HG03066 (cell line): ENCODE results near the gene ABCB10.
A peak's percentile ranks its signal among the peaks of the same experiment; 100 is the strongest.
"Not testable (repeated sequence)": the region's sequence is repeated elsewhere in the genome, so short reads cannot be mapped to it uniquely, and the experiment has no call there.

Source experiments
- ATAC-seq: cut with Tn5 transposase; IDR thresholded peaks from one replicate; pipeline ENCODE4 v1.9.1; 2021; ENCODE audit warnings: low read depth; ENCODE audit not compliant: unreplicated experiment

ABCB10 gene

DNA sequence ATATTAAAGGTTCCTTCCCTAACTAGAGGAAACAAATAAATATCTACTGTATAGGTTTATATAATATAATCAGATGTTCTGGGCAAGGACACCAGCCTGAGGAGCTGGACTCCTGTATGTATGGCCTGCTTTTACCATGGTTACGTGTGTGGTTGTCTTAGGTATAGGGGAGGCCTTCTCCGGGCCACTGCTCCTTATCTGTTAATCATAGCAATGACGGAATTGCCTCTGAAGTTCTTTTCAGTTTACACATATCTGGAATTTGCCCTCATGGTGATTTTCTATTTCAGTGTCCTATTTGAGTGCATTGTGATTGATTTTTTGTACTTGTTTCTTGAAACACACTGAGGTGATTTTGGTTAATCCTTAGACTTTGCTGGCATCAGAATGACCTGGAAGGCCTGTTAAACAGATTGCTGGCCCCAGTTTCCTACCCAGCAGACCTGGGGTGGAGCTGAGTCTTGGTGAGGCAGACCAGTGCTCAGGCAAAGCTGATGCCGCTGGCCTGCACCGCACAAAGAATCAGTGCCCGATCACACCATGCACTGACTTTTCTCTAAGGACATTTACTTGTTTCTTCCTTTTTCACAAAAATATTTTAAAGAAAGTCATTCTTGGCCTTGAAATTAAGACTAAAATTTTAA lies 18.5 kb downstream of the ABCB10 start:
- no peak for ATAC-seq

DNA sequence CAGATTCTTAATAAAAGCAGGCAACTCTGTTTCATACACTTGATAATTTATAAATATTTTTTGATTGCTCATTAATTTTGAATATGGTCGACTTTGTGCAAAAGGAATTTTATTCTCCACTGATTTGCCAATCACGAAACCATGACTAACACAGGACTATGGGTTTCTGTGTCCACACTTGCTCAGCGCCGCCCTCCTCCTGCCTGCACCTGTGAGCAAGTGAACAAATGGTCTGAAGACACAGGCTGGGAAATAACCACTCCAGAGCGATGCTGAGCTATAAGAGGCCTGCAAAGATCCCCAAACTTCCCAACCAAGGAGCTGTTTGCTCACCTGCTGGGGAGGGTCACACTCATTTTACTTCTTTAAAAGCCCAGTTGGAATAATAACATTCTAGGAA lies 19.6 kb downstream of the ABCB10 start:
- ATAC-seq = no peak

- no peak for ATAC-seq
These were observed 20.6 kb downstream of the ABCB10 start for GRCh38 chr1:229537894-229538293.

- no peak for ATAC-seq
These were observed 21.5 kb downstream of the ABCB10 start for GRCh38 chr1:229536982-229537381.

DNA sequence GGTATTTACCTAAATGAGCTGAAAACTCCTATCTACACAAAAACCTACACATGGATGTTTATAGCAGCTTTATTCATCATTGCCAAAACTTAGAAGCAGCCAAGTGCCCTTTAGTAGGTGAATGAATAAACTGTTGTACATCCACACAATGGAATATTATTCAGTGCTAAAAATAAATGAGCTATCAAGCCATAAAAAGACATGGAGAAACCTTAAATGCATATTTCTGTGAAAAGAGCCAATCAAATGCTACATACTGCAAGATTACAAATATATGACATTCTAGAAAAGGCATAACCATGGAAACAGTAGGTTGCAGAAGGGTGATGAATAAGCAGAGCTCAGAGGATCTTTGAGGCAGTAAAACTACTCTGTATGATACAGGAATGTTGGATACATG lies 23.3 kb downstream of the ABCB10 start:
- no peak for ATAC-seq

GRCh38 chr1:229531326-229531725 lies 27.2 kb downstream of the ABCB10 start:
- no peak for ATAC-seq

- no peak for ATAC-seq
These were observed 28.9 kb downstream of the ABCB10 start for GRCh38 chr1:229529639-229530038.

DNA sequence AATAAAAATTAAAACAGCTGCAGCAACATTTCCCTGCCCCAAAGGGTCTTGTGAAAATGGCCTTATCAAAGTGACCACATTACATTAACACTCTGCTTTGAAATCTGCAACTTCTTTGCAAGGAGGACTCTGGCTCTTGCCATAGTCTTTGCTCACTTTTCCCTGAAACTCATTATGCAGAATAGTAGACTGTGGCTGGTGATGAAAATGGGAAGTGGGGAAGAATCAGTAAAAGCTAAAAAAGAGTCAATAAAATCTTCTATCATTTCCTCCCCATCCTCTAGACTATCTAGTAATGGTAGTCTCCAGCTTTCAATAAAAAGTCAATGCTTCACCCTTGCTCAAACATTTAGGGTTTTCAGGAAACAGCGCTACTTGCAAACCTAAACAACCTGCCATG lies 31.8 kb downstream of the ABCB10 start:
- ATAC-seq = no peak

DNA sequence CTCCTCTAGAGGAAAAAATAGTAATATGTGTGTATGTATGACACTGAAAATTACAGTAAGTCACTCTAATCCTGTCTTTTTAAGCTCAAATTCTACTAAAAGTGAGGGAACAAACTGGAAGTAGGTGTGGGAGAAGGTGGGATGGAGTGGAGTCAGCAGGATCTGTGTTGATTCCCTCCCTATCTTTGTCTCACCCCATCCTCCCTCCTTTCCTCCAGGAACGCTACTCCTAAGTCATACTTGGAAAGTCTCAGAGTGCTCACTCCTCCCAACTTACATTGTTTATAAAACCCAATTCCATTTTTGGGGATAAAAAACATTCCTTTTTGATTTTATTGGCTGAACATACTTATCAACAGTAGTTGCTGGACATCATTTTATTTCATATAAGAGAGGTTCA lies 35.5 kb downstream of the ABCB10 start:
- no peak for ATAC-seq

DNA sequence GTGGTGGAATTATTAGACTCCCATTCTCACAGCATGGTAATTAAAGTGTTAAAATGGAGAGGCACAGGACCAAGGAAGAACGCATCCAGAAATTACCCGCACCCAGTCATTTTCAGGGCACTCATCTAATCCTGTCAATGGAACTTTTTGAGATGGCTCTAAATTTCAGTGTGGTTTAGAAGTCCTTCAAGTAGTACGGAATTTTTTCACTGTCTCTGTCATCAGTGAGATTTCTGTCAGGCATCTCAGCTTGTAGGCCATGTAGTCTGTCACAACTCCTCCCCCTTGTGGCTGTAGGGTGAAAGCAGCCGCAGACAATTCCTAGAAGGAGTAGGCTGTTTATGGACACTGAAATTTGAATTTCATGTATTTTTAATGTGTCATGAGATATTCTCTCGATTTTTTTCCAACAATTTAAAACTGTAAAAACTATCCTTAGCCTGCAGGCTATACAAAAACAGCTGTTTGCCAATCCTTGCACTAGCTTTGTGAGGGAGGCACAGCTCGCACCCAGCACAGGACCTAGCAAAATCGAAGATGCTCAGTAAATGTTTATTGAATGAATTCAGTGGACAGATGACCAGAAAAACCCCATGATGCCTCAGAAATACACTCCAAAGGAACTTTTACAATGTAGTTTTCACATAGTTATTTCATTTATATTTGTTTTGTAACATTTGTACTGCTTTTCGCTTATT lies 43.8 kb downstream of the ABCB10 start:
- ATAC-seq = no peak

DNA sequence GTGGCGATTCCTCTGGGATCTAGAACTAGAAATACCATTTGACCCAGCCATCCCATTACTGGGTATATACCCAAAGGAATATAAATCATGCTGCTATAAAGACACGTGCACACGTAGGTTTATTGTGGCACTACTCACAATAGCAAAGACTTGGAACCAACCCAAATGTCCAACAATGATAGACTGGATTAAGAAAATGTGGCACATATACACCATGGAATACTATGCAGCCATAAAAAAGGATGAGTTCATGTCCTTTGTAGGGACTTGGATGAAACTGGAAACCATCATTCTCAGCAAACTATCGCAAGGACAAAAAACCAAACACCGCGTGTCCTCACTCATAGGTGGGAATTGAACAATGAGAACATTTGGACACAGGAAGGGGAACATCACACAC lies 46.9 kb downstream of the ABCB10 start:
- not testable (repeated sequence) for ATAC-seq

- not testable (repeated sequence) for ATAC-seq
These were observed 47.3 kb downstream of the ABCB10 start for GRCh38 chr1:229511201-229511600.

GRCh38 chr1:229509576-229509975 lies 48.9 kb downstream of the ABCB10 start:
- no peak for ATAC-seq

DNA sequence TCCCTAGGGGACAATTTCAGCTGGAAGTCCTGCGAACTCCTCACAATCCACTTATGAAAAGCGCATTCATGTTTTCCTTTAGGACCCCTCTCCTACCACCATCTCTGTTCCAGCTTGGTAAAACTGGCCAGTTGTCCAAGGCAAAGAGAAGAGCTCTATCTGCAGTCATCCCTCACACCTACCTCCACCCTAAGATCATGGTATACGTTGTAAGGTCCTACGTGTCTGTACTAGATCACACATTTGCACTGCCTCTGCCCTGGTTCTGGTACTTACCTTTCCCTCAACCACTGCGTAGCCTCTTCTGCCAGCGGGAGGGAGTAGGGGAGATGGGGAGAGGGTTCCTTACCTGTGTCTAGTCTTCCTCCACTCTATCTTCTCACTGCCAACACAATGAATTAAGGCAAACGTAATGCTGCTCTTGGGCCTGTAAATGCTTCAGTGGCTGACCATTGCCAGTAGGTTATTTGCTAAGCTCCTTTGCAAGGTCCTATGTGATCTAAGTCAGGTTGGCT lies 49.6 kb downstream of the ABCB10 start:
- no peak for ATAC-seq

GRCh38 chr1:229507951-229508822 lies 50.3 kb downstream of the ABCB10 start, which contains the start of gene NUP133:
NUP133 (minus strand) TSS chr1:229508341; CDS start chr1:229508249, 92 bp downstream.
- ATAC-seq = peak; percentile 98

DNA sequence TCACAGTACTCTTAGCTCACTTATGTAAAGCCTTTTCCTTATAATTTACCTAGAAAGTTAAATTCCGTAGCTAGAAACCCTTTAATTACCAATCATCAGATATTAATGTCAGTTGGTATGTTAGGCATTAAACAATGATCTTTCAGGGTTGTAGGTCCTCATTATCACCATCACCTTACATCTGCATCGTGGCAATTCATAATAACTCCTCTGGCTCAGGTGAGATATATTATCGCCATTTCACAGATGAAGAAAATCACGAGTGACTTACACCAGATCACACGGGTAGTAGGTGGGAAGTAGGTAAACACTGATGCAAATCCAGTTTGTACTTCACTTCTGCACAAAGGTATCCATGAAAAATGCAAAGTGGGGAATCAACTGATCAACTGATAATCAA lies 51.0 kb downstream of the ABCB10 start:
- ATAC-seq = no peak

GRCh38 chr1:229506633-229507032 lies 51.9 kb downstream of the ABCB10 start:
- no peak for ATAC-seq

DNA sequence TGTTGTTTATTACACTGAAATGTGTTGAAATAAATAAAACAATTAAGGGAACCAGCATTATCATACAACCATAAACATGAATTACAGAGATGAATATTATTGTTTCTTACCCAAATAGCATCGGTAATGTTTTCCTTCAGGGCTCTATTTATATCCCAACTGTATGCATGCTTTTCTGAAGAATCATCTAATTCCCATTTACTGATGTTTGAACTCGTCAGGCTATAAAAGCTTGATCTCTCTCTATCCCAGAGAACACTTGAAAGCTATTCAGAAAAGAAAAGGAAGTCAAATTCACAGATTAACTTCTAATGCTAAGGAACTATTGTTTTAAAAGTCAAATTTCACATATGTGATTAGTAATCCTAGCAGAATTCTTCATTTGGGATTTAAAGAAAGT lies 62.7 kb downstream of the ABCB10 start:
- ATAC-seq = no peak

GRCh38 chr1:229487181-229487580 lies 71.3 kb downstream of the ABCB10 start:
- ATAC-seq = no peak

GRCh38 chr1:229485318-229485717 lies 73.2 kb downstream of the ABCB10 start:
- no peak for ATAC-seq

DNA sequence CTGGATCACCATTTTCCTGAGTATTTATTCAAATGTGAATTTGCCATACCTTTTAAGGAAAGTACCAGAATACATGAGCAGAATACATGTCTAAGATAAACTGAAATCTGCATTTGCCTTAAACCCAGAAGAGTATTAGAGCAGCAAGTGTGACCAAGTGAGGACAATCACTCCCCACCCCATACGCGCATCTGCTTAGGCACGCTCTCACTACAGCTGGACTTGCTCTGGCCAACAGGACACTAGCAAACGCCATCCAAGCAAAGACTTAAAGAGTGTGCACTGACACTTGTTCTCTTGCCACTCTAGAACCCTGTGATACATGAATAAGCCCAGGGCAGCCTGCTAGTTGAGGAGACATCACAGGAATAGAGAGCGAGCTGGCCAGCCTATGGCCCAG lies 76.0 kb downstream of the ABCB10 start:
- no peak for ATAC-seq
